NCI-H1436 treated with DMSO at 0.1 percent for 48 hours (cell line): ENCODE measurements around the gene CATSPER2.
"Not testable (repeated sequence)": the region's sequence is repeated elsewhere in the genome, so short reads cannot be mapped to it uniquely, and the experiment has no call there.

Source experiments
- DNase-seq: peaks from one replicate; lab custom pipeline; 2025; lab: John Stamatoyannopoulos, UW

CATSPER2 gene

GRCh38 chr15:43648649-43649429 is at the start of gene CATSPER2:
Gene CATSPER2, minus strand, starts transcription at chr15:43648844. Its CDS starts 783 bp downstream, at chr15:43648061.
- DNase-seq, result no peak

GRCh38 chr15:43693148-43694022 is 44.7 kb upstream of the CATSPER2 start, which contains the start of gene CKMT1A:
Gene CKMT1A, plus strand, starts transcription at chr15:43693859. Its CDS starts 192 bp downstream, at chr15:43694051.
- not testable (repeated sequence) for DNase-seq

- DNase-seq, result not testable (repeated sequence)
These were observed 44.0 kb upstream of the CATSPER2 start for GRCh38 chr15:43692679-43693078.

- not testable (repeated sequence) for DNase-seq
These were observed 41.1 kb upstream of the CATSPER2 start for GRCh38 chr15:43689604-43690301.

- not testable (repeated sequence) for DNase-seq
These were observed 25.5 kb upstream of the CATSPER2 start for GRCh38 chr15:43674175-43674574.

GRCh38 chr15:43666177-43666576 is 17.5 kb upstream of the CATSPER2 start:
- DNase-seq, result not testable (repeated sequence)

GRCh38 chr15:43663333-43663732 is 14.7 kb upstream of the CATSPER2 start:
- DNase-seq, result not testable (repeated sequence)

- not testable (repeated sequence) for DNase-seq
These were observed 13.6 kb upstream of the CATSPER2 start for GRCh38 chr15:43662293-43662692.

- not testable (repeated sequence) for DNase-seq
These were observed 11.1 kb upstream of the CATSPER2 start for GRCh38 chr15:43659727-43660126.

- DNase-seq, result not testable (repeated sequence)
These were observed 834 bp upstream of the CATSPER2 start for GRCh38 chr15:43649430-43649926.

GRCh38 chr15:43638464-43639204 is 10.0 kb downstream of the CATSPER2 start:
- not testable (repeated sequence) for DNase-seq

- not testable (repeated sequence) for DNase-seq
These were observed 21.7 kb downstream of the CATSPER2 start for GRCh38 chr15:43626937-43627336.

GRCh38 chr15:43625106-43625505 is 23.5 kb downstream of the CATSPER2 start:
- no peak for DNase-seq

- not testable (repeated sequence) for DNase-seq
These were observed 26.4 kb downstream of the CATSPER2 start for GRCh38 chr15:43622068-43622799.

- DNase-seq, result not testable (repeated sequence)
These were observed 29.9 kb downstream of the CATSPER2 start, which contains the start of gene STRC for GRCh38 chr15:43618700-43619099. Gene STRC, minus strand, starts transcription at chr15:43618800. Its CDS starts 78 bp downstream, at chr15:43618722.

- DNase-seq, result not testable (repeated sequence)
These were observed 30.9 kb downstream of the CATSPER2 start for GRCh38 chr15:43617750-43618149.

GRCh38 chr15:43602233-43602632 is 46.4 kb downstream of the CATSPER2 start:
- peak; percentile 31 for DNase-seq

GRCh38 chr15:43600200-43600599 is 48.4 kb downstream of the CATSPER2 start:
- not testable (repeated sequence) for DNase-seq

- DNase-seq, result not testable (repeated sequence)
These were observed 49.5 kb downstream of the CATSPER2 start for GRCh38 chr15:43599131-43599530.
